Gastroesophageal sphincter (tissue), 4 donors: ENCODE data around the gene MIER1. TPM values are rescaled to one million over a fixed set of nuclear protein-coding genes. Genes with fewer than 3 reads are reported as not detected.

Experiments used
- ATAC-seq: fragments of 150-250 bp; one replicate; pipeline ENCODE4 v1.9.1; 2016; ENCODE audit warnings: mild to moderate bottlenecking, moderate library complexity
- H3K27ac ChIP-seq, 4 donors: fragments of 200-600 bp; sonication (generic) in 3 of 4; 1 replicate in 3 of 4; 2 replicates in 1 of 4; pipeline ENCODE4 v1.5.1; 2016 to 2019
- H3K27me3 ChIP-seq: fragments of 200-600 bp; sonication (generic); one replicate; pipeline ENCODE4 v1.5.1; 2019
- H3K36me3 ChIP-seq, 2 donors: fragments of 200-600 bp; sonication (generic); one replicate each; pipeline ENCODE4 v1.5.1; 2019; ENCODE audit warnings: control low read depth in 1 of 2
- H3K4me1 ChIP-seq, 3 donors: fragments of 200-600 bp; sonication (generic); 1 replicate in 2 of 3; 2 replicates in 1 of 3; pipeline ENCODE4 v1.5.1; 2016 to 2019; ENCODE audit warnings: control low read depth in 2 of 3
- H3K4me3 ChIP-seq, 2 donors: fragments of 200-600 bp; sonication (generic); one replicate each; pipeline ENCODE4 v1.5.1; 2019; ENCODE audit warnings: mild to moderate bottlenecking in 1 of 2, moderate library complexity in 1 of 2
- H3K9me3 ChIP-seq, 3 donors: fragments of 200-600 bp; sonication (generic); one replicate each; pipeline ENCODE4 v1.5.1; 2017 to 2019; ENCODE audit warnings: control low read depth in 2 of 3
- CTCF ChIP-seq, 4 experiments: fragments of 200-600 bp in 2 of 4; fragments of 450-650 bp in 2 of 4; sonication (generic) in 1 of 4; IDR thresholded peaks; one replicate each; pipeline ENCODE4 v1.5.1; 2017 to 2019; ENCODE audit warnings: antibody characterized with exemption in 4 of 4, mild to moderate bottlenecking in 2 of 4, moderate library complexity in 2 of 4
- EP300 ChIP-seq: sonication (generic); formaldehyde crosslinking; IDR thresholded peaks from one replicate; pipeline ENCODE4 v1.6.1; 2017; ENCODE audit warnings: antibody characterized with exemption, mild to moderate bottlenecking
- POLR2A ChIP-seq, 2 donors: fragments of 450-650 bp; IDR thresholded peaks; one replicate each; pipeline ENCODE4 v1.6.1; 2017; ENCODE audit warnings: antibody characterized with exemption in 2 of 2, mild to moderate bottlenecking in 2 of 2, moderate library complexity in 1 of 2
- POLR2AphosphoS5 ChIP-seq: sonication (generic); formaldehyde crosslinking; IDR thresholded peaks from one replicate; pipeline ENCODE4 v1.6.1; 2017; ENCODE audit warnings: antibody characterized with exemption
- WGBS, 2 donors: methylation state at CpG; one replicate each; pipeline ENCODE4 v1.1.5; 2018; ENCODE audit warnings: low coverage in 1 of 2; 5-methylcytosine and 5-hydroxymethylcytosine counted together
- total RNA-seq, 4 donors: library from RNA; depleted of rRNA; stranded (reverse); fragments of >200 nt; gene quantifications; one replicate each; pipeline ENCODE4 v1.1.0, GENCODE V29; 2016

Gene MIER1
- total RNA-seq, 4 donors from 2014 or later: 53.2 to 65.6 (median 57.6) TPM

- Histone ChIP-seq H3K36me3 (peaks cover 0 to 48% of the 10 kb centered on the region in 2 donors), H3K9me3 (no peaks in the 10 kb centered on the region), H3K4me3 (no peak overlapping the region), H3K27ac (no peak overlapping the region), H3K27me3 (no peaks in the 10 kb centered on the region), H3K4me1 (peaks cover 0 to 10% (median 0%) of the 10 kb centered on the region in 3 donors)
- no peak for TF ChIP-seq CTCF (IDR thresholded peaks at IDR 0.05)
- TF ChIP-seq POLR2A (IDR thresholded peaks at IDR 0.05): no peak
- no peak for TF ChIP-seq EP300
- no peak for TF ChIP-seq POLR2AphosphoS5
- WGBS, 2 donors: 71 to 89% methylated on average over 3 of the region's 3 CpGs
- ATAC-seq: no peak
These were observed 68.3 kb downstream of the MIER1 start for GRCh38 chr1:66993076-66993475.

GRCh38 chr1:66996018-66996682 lies 71.4 kb downstream of the MIER1 start:
- WGBS, 2 donors: 69 to 76% methylated on average over 7 of the region's 7 CpGs
- ATAC-seq: peak; percentile 51
- TF ChIP-seq CTCF (IDR thresholded peaks at IDR 0.05) (peak; percentile 60 to 79 (median 74)), POLR2A (IDR thresholded peaks at IDR 0.05) (no peak), POLR2AphosphoS5 (no peak), EP300 (no peak)
- Histone ChIP-seq H3K27me3 (no peaks in the 10 kb centered on the region), H3K9me3 (no peaks in the 10 kb centered on the region), H3K36me3 (peaks cover 0 to 30% of the 10 kb centered on the region in 2 donors), H3K4me1 (peaks cover 0 to 33% (median 0%) of the 10 kb centered on the region in 3 donors), H3K4me3 (no peak overlapping the region), H3K27ac (no peak overlapping the region)

GRCh38 chr1:66998972-66999371 lies 74.2 kb downstream of the MIER1 start:
- no peak for TF ChIP-seq CTCF (IDR thresholded peaks at IDR 0.05)
- TF ChIP-seq POLR2AphosphoS5: no peak
- TF ChIP-seq EP300: no peak
- no peak for TF ChIP-seq POLR2A (IDR thresholded peaks at IDR 0.05)
- Histone ChIP-seq H3K27me3 (no peaks in the 10 kb centered on the region), H3K36me3 (peaks cover 0 to 31% of the 10 kb centered on the region in 2 donors), H3K4me3 (no peak overlapping the region), H3K27ac (no peak overlapping the region), H3K9me3 (no peaks in the 10 kb centered on the region), H3K4me1 (peaks cover 0 to 52% (median 3%) of the 10 kb centered on the region in 3 donors)
- ATAC-seq: no peak

- Histone ChIP-seq H3K9me3 (no peaks in the 10 kb centered on the region), H3K36me3 (peaks cover 0 to 34% of the 10 kb centered on the region in 2 donors), H3K27ac (peak overlapping the region in 2 of 4 donors; percentile 29 to 72), H3K27me3 (no peaks in the 10 kb centered on the region), H3K4me1 (peaks cover 0 to 52% (median 3%) of the 10 kb centered on the region in 3 donors), H3K4me3 (no peak overlapping the region)
- no peak for TF ChIP-seq EP300
- 77 to 87% methylated on average over 7 of the region's 7 CpGs for WGBS, 2 donors
- no peak for ATAC-seq
These were observed 75.0 kb downstream of the MIER1 start for GRCh38 chr1:66999640-67000400.

- ATAC-seq: peak; percentile 43
- H3K4me3 ChIP-seq: no peak overlapping the region
- H3K36me3 ChIP-seq: peaks cover 0 to 30% of the 10 kb centered on the region in 2 donors
- peaks cover 0 to 41% (median 3%) of the 10 kb centered on the region in 3 donors for H3K4me1 ChIP-seq
- H3K9me3 ChIP-seq: no peaks in the 10 kb centered on the region
- H3K27me3 ChIP-seq: no peaks in the 10 kb centered on the region
- peak overlapping the region; percentile 50 to 72 (median 58) for H3K27ac ChIP-seq
- TF ChIP-seq POLR2AphosphoS5: no peak
- TF ChIP-seq CTCF (IDR thresholded peaks at IDR 0.05): no peak
- TF ChIP-seq EP300: no peak
- TF ChIP-seq POLR2A (IDR thresholded peaks at IDR 0.05): no peak
- 55 to 82% methylated on average over 2 to 4 of the region's 5 CpGs for WGBS, 2 donors
These were observed 77.1 kb downstream of the MIER1 start for GRCh38 chr1:67001682-67002425.
